Measurements from ENCODE around the gene EEFSEC.

- TF ChIP-seq EZH2 (IDR thresholded peaks at IDR 0.05; ENCODE audit: insufficient read depth, low read length) = no peak
- TF ChIP-seq, protein P1, sequence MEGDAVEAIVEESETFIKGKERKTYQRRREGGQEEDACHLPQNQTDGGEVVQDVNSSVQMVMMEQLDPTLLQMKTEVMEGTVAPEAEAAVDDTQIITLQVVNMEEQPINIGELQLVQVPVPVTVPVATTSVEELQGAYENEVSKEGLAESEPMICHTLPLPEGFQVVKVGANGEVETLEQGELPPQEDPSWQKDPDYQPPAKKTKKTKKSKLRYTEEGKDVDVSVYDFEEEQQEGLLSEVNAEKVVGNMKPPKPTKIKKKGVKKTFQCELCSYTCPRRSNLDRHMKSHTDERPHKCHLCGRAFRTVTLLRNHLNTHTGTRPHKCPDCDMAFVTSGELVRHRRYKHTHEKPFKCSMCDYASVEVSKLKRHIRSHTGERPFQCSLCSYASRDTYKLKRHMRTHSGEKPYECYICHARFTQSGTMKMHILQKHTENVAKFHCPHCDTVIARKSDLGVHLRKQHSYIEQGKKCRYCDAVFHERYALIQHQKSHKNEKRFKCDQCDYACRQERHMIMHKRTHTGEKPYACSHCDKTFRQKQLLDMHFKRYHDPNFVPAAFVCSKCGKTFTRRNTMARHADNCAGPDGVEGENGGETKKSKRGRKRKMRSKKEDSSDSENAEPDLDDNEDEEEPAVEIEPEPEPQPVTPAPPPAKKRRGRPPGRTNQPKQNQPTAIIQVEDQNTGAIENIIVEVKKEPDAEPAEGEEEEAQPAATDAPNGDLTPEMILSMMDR (IDR thresholded peaks at IDR 0.05; ENCODE audit: insufficient read depth, low read depth, low read length) = no peak
These were observed 266.0 kb downstream of the EEFSEC start for GRCh38 chr3:128419311-128419710.
